HG02798 (cell line): ENCODE measurements around the gene IQGAP2.
A peak's percentile ranks its signal among the peaks of the same experiment; 100 is the strongest.
"Not testable (repeated sequence)": the region's sequence is repeated elsewhere in the genome, so short reads cannot be mapped to it uniquely, and the experiment has no call there.

ENCODE experiments used
- ATAC-seq: cut with Tn5 transposase; IDR thresholded peaks from one replicate; pipeline ENCODE4 v1.9.1; 2021; ENCODE audit warnings: mild to moderate bottlenecking; ENCODE audit not compliant: unreplicated experiment, poor library complexity

Gene IQGAP2

GRCh38 chr5:76497065-76497460, 94.0 kb downstream of the IQGAP2 start:
- no peak for ATAC-seq

DNA sequence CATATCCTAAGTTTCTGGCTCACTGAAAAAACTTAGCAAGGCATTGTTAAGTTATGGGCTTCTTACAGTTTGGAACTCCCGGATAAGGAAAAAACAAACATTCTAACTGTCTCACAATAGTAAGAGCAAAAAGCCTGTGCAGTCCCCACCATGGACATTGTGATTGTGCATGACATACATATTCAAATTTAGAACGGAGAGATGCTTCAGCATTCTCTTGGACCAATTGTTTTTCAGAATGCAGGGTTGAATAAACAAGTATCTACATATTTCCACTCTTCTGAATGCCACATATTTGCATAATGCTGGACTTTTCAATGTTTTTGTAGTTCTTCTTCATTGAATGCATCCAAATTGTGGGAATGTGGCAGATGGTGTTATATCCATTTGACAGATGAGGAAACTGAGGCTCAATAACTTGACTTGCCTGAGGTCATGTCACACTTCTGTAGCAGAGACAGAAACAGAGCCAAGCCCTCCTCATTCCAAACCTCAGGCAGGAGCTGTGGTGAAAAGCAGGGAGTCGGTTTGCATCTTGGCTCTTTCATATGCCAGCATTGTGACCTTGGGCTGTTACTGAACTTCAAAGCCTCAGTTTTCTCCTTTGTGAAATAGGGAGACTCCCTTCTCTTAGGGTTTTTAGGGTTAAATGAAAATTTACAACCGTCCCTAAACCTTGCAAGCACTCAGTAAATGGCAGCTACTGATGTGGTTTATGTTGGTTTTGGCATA, 95.1 kb downstream of the IQGAP2 start:
- no peak for ATAC-seq

GRCh38 chr5:76499507-76500161, 96.5 kb downstream of the IQGAP2 start:
- no peak for ATAC-seq

DNA sequence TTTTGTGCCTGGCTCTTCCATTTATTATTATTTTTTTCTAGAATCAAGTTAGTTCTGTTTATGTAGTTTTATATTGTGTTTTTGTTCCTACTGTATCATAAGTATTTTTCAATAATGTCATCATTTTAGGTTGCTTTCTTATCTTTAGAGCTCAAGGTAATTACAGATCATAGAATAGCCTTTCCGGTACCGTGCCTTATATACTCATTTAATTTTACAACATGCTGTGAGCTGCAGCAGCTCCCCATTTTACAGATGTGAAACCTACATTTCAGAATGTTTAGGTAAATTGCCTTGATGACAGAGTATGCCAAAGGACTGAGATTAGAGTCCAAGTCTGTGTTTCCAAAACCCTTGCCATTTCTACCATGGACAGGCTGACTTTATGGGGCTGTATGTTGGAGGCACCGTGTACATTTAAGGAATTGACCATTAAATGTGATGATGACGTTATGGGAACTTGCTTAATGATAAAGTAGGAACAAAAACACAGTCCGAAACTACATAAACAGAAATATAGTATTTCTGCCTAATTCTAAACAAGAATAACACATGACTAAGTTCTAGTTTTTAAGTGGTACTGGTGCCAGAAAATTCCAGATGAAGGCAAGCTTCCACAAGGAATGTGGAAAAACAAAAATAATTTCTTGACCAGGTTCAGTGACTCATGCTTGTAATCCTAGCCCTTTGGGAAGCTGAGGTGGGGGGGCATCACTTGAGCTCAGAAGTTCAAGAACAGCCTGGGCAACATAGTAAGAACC, 97.7 kb downstream of the IQGAP2 start:
- no peak for ATAC-seq

DNA sequence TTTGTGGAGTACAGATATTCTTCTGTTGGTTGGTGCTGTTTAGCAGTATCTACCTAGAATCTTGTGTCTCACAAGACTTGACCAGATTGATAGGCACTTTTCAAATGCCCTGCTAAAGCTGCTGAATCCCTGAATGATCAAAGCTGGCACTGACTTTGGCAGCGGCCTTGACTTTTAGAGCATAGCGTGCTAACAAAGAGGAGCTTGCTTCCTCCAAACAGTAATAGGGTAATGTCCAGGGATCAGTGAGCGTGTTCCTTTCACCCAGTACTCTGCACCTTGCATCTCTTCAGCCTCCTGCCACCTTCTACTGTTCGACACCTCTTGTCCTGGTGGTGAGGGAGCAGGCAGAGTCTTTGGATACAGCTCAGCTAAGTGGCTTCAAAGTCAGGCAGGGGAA, 100.8 kb downstream of the IQGAP2 start:
- ATAC-seq, result no peak

- no peak for ATAC-seq
Measured at GRCh38 chr5:76504901-76505564, 101.9 kb downstream of the IQGAP2 start.

GRCh38 chr5:76513476-76513875, 110.4 kb downstream of the IQGAP2 start:
- ATAC-seq, result no peak

DNA sequence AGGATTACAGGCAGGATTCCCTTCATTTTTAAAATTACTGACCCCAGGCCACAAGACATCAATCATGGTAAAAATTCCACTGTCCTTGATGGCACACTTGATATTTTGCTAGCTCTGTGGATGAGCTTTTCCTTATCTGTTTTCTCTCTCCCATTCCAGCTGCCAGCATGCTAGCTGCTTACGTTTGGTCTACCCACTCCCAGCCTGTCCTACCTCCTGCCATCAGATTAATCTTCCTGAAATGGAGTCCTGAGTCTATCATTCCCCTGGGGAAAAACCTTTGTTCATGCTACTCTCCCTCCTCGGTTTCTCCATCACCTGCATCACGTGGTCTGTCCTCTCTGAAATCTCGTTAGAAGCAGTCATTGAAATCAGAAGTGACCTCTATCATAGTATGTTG, 111.2 kb downstream of the IQGAP2 start:
- no peak for ATAC-seq

- no peak for ATAC-seq
Measured at GRCh38 chr5:76514713-76515112, 111.6 kb downstream of the IQGAP2 start.

DNA sequence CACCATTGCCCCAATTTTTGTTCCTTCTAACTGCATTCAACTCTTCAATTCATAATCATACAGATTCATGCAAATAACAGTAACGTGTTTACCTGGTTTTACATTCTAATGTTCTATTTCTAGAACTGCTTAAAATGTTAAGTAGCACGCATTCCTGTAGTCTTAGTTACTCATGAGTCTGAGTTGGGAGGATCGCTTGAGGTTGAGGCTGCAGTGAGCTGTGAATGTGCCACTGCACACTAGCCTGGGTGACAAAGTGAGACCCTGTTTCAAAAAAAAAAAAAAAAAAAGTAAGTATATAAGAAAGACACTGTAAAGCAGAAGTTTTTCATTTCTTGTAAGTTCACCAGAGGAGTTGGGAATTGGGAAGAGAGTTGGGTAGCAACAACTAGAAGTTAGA, 114.2 kb downstream of the IQGAP2 start:
- ATAC-seq, result no peak

DNA sequence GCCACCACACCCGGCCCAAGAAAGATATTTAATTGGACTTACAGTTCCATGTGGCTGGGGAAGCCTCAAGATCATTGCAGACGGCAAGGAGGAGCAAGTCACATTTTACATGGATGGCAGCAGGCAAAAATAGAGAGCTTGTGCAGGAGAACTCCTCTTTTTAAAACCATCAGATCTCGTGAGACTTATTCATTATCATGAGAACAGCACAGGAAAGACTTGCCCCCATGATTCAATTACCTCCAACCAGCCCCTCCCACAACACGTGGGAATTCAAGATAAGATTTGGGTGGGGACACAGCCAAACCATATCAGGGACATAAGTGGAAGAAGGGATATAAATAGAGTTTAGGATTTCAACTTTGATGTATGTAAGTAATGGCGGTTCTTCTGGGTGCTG, 115.2 kb downstream of the IQGAP2 start:
- not testable (repeated sequence) for ATAC-seq

GRCh38 chr5:76521240-76521758, 118.2 kb downstream of the IQGAP2 start:
- ATAC-seq, result peak; percentile 83

DNA sequence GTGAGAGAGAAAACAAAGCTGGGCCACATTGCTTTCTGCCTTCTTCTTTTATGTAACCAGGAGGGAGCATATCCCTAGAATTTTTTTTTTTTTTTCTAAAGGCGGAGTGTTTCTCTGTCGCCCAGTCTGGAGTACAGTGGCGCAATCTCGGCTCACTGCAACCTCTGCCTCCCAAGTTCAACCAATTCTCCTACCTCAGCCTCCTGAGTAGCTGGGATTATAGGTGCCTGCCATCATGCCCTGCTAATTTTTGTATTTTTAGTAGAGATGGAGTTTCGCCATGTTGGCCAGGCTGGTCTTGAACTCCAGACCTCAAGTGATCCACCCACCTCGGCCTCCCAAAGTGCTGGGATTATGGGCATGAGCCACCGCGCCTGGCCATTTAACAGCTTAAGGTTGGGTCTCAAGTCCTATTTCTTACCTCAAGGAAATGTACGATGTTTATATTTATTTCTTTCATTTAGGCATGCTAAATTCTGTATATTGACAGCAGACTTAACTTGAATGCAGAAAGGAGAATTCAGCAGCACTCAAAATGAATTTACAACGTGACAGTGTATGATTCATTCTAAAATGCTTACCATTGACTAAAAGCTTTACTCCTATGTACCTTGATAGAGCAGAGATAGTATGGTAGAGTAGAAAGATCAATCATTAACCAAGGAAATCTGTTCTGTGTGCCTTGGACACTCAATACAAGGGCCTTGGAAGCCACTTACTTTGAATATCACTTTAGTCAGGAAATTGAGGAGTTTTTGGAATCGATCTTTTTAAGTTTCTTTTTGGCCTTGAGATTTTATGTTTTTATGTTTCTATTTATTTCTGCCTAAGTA, 119.2 kb downstream of the IQGAP2 start:
- no peak for ATAC-seq

- no peak for ATAC-seq
Measured at GRCh38 chr5:76524101-76524835, 121.2 kb downstream of the IQGAP2 start.

GRCh38 chr5:76524868-76525267, 121.8 kb downstream of the IQGAP2 start:
- ATAC-seq, result no peak

- no peak for ATAC-seq
Measured at GRCh38 chr5:76525956-76526355, 122.9 kb downstream of the IQGAP2 start.

- no peak for ATAC-seq
Measured at GRCh38 chr5:76526950-76527583, 124.0 kb downstream of the IQGAP2 start.

GRCh38 chr5:76527685-76528161, 124.6 kb downstream of the IQGAP2 start:
- no peak for ATAC-seq
